GM21423 (cell line): ENCODE data around the gene MAG.
A peak's percentile ranks its signal among the peaks of the same experiment; 100 is the strongest.

Experiments
- ATAC-seq: cut with Tn5 transposase; IDR thresholded peaks from one replicate; pipeline ENCODE4 v1.9.1; 2021; ENCODE audit warnings: mild to moderate bottlenecking, moderate library complexity; ENCODE audit not compliant: unreplicated experiment

Gene MAG

DNA sequence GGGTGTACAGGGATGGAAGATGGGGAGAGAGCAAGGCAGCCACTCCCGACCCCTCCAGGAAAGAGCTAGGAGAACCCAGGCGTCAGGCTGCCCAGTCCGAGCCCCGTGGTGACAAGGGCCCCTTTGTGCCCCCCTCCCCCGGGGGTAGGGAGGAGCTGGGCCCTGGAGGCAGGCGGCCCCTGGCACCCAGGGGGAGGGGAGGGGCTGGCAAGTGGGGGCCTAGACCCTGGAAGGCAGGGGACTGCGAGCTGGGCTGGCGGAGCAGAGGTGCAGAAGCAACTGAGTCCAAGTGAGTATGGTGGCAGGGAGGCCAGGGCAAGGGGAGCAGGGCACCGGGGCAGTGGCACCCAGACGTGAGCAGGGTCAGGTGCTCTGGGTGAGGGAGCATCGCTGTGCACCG is at the start of gene MAG:
Gene MAG (plus strand): TSS at position 246 of the 400 bp plus-strand sequence. CDS start 3,248 bp downstream, outside the sequence.
- no peak for ATAC-seq

- ATAC-seq: no peak
Observed at GRCh38 chr19:35246466-35247092, 45.4 kb upstream of the MAG start.

DNA sequence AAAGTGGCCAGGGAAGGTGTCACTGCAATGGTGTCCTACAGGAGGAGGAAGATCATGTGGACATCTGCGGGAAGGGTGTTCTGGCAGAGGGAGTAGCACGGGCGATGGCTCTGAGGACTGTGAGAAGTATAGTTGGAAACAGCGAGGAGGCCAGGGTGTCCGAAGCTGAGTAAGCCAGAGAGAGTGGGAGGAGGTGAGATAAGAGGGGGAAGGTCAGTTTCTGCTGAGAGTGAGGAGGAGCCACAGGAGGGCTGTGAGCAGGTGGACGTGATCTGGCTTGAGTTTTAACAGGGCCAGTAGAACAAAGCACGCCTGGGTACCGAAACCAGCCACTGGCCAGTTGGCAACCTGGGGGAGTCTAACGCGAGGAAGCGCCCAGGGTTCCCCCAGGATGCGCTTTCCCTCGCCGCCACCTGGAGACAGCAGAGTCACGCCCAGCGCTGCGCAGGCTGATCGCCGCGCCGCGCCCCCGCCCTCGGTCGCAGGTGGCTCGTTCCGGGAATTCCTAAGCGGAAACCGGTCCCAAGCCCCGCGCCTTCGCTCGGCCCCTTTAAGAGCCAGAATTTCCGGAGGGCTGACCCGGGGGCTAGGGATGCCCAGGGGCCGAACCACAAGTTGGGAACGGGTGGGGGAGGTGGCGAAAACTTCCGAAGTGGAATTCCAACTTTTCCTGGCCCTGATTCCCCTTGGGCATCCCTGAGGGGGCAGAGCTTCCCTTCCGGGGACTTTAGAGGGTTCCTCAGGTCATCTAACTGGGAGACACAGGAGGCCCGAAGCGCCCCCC is 44.2 kb upstream of the MAG start:
- peak; percentile 34 for ATAC-seq

DNA sequence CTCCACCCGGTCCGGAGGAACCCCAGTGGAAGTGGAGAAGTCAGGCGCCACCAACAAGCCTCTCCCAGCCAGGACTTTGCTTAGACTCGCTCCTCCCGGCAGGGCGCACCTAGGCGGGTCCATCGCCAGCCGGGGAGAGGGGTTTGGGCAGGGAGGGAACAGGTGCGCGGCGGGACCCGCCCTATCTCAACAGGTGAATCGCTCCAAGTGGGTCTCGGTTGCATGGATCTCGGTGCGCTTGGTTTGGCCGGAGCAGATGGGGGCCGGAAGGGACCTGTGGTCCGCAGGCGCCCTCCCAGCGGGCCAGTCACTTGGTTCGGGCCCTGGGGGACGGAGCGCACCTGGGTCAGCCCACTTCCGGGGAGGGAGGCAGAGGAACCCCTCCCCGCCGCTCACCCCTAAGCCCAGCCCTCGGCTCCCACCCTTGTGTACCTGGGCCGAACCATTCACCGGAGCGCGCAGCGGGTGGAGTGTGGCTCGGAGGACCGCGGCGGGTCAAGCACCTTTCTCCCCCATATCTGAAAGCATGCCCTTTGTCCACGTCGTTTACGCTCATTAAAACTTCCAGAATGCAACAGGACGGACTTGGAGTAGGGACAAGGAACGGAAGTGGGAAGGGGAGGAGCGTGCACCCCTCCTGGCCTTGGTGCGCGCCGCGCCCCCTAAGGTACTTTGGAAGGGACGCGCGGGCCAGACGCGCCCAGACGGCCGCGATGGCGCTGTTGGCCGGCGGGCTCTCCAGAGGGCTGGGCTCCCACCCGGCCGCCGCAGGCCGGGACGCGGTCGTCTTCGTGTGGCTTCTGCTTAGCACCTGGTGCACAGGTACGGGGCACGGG is 43.4 kb upstream of the MAG start, which contains the start of gene LSR:
Gene LSR (plus strand): TSS at position 693 of the 836 bp plus-strand sequence. CDS start 21 bp downstream, at position 714.
- peak; percentile 81 for ATAC-seq

GRCh38 chr19:35249146-35249847 is 42.7 kb upstream of the MAG start:
- peak; percentile 3 for ATAC-seq

GRCh38 chr19:35249848-35250711 is 41.9 kb upstream of the MAG start:
- ATAC-seq: no peak

DNA sequence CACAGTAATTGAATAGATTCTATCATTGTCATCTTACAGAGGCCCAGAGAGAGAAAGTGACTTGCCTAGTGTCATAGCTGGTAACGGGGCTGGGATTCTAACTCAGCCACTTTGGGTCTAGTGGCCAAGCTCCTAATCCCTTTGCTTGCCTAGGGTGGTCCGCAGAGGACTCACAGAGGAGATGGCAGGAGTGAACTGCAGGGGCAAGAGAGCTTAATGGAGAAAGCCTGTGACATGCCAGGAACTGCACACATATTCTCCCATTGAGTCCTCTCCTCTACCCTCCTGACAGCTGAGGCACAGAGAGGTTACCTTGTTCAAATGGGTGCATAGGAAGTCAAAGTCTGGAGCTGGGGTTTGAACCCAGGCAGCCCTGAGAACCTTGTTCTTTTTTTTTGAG is 40.5 kb upstream of the MAG start:
- no peak for ATAC-seq

DNA sequence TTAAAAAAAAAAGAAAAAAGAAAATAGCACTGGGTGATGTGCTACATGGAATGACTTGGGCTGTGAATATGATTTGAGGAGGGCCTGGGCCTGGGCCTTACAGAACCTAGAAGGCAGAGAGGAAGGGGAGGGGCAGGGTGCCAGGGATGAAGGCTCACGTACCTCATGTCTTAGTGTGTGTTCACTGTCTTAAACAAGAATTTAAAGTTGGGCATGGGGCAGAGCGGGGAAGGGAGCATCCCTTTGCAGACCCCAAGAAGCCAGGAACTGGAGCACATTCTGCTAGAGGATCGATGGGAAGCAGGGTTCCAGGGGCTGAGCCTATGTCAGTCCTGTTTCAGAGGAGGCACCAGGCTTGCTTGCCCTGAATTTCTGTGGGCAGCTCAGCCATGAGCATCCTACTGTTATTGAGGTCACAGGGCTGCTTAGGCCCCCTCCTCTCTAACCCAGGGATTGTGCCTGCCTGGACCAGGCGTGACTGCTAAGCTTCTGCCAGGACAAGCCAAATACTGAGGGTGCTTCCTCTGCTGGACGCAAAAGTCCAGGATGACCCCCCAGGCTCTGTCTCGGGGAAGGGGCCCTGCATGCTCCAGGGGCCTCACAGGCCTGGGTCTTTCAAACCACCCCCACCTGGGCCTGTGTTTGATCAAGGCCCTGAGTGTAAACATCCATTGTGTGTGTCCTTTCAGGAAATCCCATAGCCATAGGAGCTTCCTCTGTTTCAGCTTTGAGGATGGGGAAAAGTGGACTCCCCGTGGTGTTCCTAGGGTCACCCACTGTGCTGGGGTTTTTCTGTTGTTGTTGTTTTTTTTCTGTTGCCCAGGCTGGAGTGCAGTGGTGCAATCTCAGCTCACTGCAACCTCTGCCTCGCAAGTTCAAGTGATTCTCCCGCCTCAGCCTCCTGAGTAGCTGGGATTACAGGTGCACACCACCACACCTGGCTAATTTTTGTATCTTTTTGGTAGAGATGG is 38.4 kb upstream of the MAG start:
- no peak for ATAC-seq

DNA sequence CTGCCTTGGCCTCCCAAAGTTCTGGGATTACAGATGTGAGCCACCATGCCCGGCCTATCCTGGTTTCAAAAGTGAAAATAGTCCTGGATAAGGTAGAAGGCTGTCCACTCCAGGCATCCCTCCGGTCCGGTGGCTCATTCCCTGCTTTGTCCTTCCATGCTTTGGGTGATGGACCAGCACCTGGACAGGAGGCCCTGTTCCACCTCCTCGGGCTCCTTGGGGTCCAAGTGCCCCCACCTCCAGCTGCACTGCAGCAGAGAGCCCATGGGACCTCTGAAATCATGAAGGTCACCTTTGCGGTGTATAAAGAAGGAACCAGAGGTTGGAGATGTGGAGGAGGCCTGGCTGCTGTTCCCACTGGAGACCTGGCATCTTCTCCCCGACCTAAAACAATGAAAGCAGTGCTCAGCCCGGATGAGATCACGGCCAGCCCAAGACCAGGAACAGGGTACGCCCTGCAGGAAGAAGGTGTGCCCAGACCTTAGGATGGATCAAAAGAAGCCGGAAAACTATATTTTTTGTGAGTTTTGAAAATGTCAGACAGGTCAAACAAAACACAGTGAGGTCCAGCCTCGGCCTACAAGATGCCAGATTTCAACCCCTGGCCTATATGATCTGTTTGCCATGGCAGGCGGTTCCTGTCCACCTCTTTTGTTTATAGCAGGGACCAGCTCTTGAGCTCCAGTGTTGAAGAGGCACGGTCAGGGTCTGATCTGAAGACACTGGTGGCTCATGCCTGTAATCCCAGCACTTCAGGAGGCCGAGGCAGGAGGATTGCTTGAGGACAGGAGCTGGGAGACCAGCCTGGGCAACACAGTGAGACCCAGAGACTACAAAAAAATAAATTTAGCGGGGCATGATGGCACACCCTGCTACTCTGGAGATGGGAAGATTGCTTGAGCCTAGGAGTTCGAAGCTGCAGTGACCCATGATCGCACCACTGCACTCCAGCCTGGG is 37.3 kb upstream of the MAG start:
- ATAC-seq: no peak

DNA sequence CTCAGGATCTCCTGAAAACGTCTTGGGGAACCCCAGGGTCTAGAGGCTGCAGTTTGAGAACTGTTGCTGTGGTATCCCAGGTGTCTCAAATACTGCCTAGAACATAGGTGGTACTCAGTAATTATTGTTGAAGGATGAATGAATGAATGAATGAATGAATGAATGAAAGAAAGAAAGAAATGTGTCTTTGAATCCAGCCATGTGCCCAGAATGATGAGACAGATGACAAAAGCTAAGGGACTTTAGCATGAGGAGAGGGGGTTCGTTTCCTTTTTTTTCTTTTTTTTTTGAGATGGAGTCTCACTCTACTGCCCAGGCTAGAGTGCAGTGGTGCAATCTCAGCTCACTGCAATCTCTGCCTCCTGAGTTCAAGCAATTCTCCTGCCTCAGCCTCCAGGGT is 35.4 kb upstream of the MAG start:
- no peak for ATAC-seq

GRCh38 chr19:35257113-35257461 is 34.9 kb upstream of the MAG start:
- ATAC-seq: no peak

- no peak for ATAC-seq
Observed at GRCh38 chr19:35260694-35261304, 31.2 kb upstream of the MAG start.

- ATAC-seq: no peak
Observed at GRCh38 chr19:35261356-35262100, 30.4 kb upstream of the MAG start.

DNA sequence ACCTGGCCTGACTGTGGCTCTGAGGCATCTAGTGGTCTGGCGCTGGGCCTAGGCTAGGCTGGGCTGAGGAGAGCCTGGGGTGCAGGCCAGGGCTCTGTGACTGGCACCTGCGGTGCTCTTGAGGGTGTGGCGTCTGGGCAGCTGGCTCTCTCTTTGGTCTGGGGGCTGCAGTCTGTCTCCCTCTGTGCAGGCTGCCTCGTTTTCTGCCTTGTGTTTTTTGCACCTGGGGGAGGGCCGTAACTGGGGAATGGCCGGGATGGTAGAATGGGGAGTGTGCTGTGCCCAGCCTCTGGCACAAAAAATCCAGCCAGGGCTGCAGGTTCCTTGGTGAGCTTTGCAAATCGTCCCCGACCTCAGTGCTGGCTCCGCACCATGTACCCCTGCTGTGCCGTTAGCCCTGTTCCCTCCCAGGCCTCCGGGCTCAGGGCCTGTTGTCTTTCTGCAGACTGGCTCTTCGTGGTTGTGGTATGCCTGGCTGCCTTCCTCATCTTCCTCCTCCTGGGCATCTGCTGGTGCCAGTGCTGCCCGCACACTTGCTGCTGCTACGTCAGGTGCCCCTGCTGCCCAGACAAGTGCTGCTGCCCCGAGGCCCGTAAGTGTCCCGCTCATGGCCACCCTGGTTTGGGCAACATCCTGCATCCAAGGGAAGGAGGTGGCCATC is 29.7 kb upstream of the MAG start:
- ATAC-seq: no peak

DNA sequence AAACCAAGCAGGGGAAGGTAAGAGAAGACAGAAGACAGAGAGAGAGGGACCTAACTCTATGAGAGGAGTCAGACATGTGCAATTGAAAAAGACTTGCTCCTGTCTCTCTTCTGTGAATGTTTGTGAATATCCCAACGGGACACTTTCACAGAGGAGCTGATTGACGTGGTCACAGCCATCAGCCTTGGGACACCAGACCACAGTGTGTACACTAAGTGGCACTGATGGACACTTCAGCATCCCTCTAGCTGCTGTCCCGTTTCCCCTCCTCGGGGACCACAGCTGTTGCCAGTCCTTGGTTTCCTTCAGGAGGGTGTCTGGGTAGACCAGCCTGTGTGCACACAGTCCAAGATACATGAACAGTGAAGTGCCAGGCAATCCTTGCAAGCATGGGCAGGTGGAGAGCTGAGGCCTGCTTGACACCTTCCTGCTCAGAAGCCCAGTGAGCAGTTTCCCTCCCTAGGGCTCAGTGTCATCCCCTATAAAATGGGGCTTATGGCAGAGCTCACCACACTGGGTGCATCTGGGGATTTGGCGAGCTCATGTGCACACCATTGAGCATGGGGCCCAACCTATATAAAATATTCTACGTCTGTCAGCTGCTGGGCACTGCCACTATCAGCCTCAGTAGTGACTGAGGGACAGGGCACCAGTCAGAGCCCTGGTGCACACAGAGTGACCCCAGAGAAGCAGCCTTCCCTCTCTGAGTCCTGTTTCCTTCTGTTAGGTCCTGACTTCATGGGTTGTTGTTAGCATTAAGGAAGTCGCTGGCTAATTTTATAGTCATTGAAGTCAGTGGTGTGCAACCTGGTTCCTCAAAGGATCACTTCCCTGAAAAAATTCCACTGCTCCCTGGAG is 27.5 kb upstream of the MAG start:
- no peak for ATAC-seq
